Loucy (cell line): Measurements from ENCODE around the gene EXOC8.
A peak's percentile ranks its signal among the peaks of the same experiment; 100 is the strongest.

Experiments
- H2AFZ ChIP-seq: fragments of 200-600 bp; sonication (generic); 2 replicates; pipeline ENCODE4 v1.6.0; 2016; ENCODE audit warnings: antibody characterized with exemption, mild to moderate bottlenecking, low read length, moderate library complexity
- H3F3A ChIP-seq: fragments of 200-600 bp; 2 replicates; pipeline ENCODE4 v1.6.0; 2016; ENCODE audit warnings: antibody characterized with exemption, low read depth, mild to moderate bottlenecking
- H3K27me3 ChIP-seq: fragments of 200-600 bp; sonication (generic); 2 replicates; pipeline ENCODE4 v1.6.1; 2014; ENCODE audit warnings: low read length, mild to moderate bottlenecking; ENCODE audit not compliant: insufficient read depth, poor library complexity, severe bottlenecking
- H3K36me3 ChIP-seq: fragments of 200-600 bp; sonication (generic); 2 replicates; pipeline ENCODE4 v1.6.1; 2016; ENCODE audit warnings: low read length; ENCODE audit not compliant: insufficient read depth
- H3K4me1 ChIP-seq: fragments of 200-600 bp; sonication (generic); 2 replicates; pipeline ENCODE4 v1.5.1; 2014; ENCODE audit warnings: low read length, mild to moderate bottlenecking; ENCODE audit not compliant: insufficient read depth, poor library complexity, severe bottlenecking
- H3K4me2 ChIP-seq: fragments of 200-600 bp; sonication (generic); 2 replicates; pipeline ENCODE4 v1.6.0; 2014; ENCODE audit warnings: antibody characterized with exemption, low read length, low read depth, mild to moderate bottlenecking; ENCODE audit not compliant: poor library complexity, severe bottlenecking
- H3K4me3 ChIP-seq: fragments of 200-600 bp; sonication (generic); 2 replicates; pipeline ENCODE4 v1.5.1; 2014; ENCODE audit warnings: low read length, mild to moderate bottlenecking, mixed read lengths; ENCODE audit not compliant: poor library complexity, severe bottlenecking
- H3K79me2 ChIP-seq: fragments of 200-600 bp; sonication (generic); 2 replicates; pipeline ENCODE4 v1.6.1; 2014; ENCODE audit warnings: low read length; ENCODE audit not compliant: insufficient read depth
- H3K9ac ChIP-seq: fragments of 200-600 bp; sonication (generic); 2 replicates; pipeline ENCODE4 v1.6.0; 2014; ENCODE audit warnings: mild to moderate bottlenecking, low read depth, low read length, moderate library complexity; ENCODE audit not compliant: poor library complexity, severe bottlenecking
- H3K9me2 ChIP-seq: fragments of 200-600 bp; sonication (generic); replicated peaks from 2 replicates; pipeline ENCODE4 v1.6.1; 2016; ENCODE audit warnings: low read depth, low read length, mixed read lengths
- H3K9me3 ChIP-seq: fragments of 200-600 bp; sonication (generic); 2 replicates; pipeline ENCODE4 v1.6.1; 2014; ENCODE audit warnings: mild to moderate bottlenecking, antibody characterized with exemption, low read length, low read depth; ENCODE audit not compliant: insufficient read depth
- H4K20me1 ChIP-seq: fragments of 200-600 bp; sonication (generic); 2 replicates; pipeline ENCODE4 v1.6.0; 2014; ENCODE audit warnings: antibody characterized with exemption, low read length, mild to moderate bottlenecking; ENCODE audit not compliant: insufficient read depth, poor library complexity, severe bottlenecking
- EZH2phosphoT487 ChIP-seq: fragments of 200-600 bp; IDR thresholded peaks from 2 replicates; pipeline ENCODE4 v1.6.1; 2018; ENCODE audit warnings: antibody characterized with exemption, mild to moderate bottlenecking, moderate library complexity, borderline replicate concordance
- TF ChIP-seq, protein P1 (sequence below): fragments of 200-600 bp; sonication (generic); conservative IDR thresholded peaks from 2 replicates; pipeline ENCODE4 v1.5.1; 2014; ENCODE audit warnings: mild to moderate bottlenecking, antibody characterized with exemption, low read length

EXOC8 gene

DNA sequence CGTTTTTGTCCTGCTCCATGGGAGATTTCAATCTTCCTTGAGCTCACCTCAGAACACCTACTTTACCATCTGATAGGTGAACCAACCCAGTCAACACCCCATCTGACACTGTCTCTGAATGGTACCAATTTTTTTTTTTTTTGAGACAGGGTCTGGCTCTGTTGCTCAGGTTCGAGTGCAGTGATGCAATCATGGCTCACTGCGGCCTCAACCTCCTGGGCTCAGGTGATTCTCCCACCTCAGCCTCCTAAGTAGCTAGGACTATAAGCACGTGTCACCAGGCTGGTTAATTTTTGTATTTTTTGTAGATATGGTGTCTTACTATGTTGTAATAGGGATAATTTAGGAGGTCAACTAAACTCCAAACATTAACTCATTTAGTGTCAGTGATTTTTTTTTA lies 36.7 kb upstream of the EXOC8 start:
- Histone ChIP-seq H4K20me1 (no peaks in the 10 kb centered on the region), H3K9ac (no peak overlapping the region), H3K27me3 (no peaks in the 10 kb centered on the region)

GRCh38 chr1:231372501-231372900 lies 34.8 kb upstream of the EXOC8 start:
- H3K4me2 ChIP-seq, result no peak overlapping the region
- no peaks in the 10 kb centered on the region for H3K27me3 ChIP-seq
- H3K79me2 ChIP-seq, result no peaks in the 10 kb centered on the region
- no peaks in the 10 kb centered on the region for H4K20me1 ChIP-seq
- no peak overlapping the region for H2AFZ ChIP-seq
- no peak overlapping the region for H3K4me3 ChIP-seq
- no peaks in the 10 kb centered on the region for H3K9me2 ChIP-seq
- H3K36me3 ChIP-seq, result no peaks in the 10 kb centered on the region
- no peaks in the 10 kb centered on the region for H3K9me3 ChIP-seq
- H3F3A ChIP-seq, result no peaks in the 10 kb centered on the region
- TF ChIP-seq, protein P1, sequence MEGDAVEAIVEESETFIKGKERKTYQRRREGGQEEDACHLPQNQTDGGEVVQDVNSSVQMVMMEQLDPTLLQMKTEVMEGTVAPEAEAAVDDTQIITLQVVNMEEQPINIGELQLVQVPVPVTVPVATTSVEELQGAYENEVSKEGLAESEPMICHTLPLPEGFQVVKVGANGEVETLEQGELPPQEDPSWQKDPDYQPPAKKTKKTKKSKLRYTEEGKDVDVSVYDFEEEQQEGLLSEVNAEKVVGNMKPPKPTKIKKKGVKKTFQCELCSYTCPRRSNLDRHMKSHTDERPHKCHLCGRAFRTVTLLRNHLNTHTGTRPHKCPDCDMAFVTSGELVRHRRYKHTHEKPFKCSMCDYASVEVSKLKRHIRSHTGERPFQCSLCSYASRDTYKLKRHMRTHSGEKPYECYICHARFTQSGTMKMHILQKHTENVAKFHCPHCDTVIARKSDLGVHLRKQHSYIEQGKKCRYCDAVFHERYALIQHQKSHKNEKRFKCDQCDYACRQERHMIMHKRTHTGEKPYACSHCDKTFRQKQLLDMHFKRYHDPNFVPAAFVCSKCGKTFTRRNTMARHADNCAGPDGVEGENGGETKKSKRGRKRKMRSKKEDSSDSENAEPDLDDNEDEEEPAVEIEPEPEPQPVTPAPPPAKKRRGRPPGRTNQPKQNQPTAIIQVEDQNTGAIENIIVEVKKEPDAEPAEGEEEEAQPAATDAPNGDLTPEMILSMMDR, result no peak
- no peak overlapping the region for H3K9ac ChIP-seq
- no peaks in the 10 kb centered on the region for H3K4me1 ChIP-seq

More for the DNA sequence above, 36.7 kb upstream of the EXOC8 start:
- Histone ChIP-seq H3K4me1 (no peaks in the 10 kb centered on the region), H3K9me2 (no peaks in the 10 kb centered on the region), H3K4me2 (no peak overlapping the region), H3F3A (no peaks in the 10 kb centered on the region), H3K79me2 (no peaks in the 10 kb centered on the region), H3K4me3 (no peak overlapping the region), H3K9me3 (no peaks in the 10 kb centered on the region), H2AFZ (no peak overlapping the region), H3K36me3 (no peaks in the 10 kb centered on the region)
- TF ChIP-seq, protein P1, result no peak
- TF ChIP-seq EZH2phosphoT487, result no peak

GRCh38 chr1:231369282-231369681 lies 31.6 kb upstream of the EXOC8 start:
- H3K9me2 ChIP-seq, result no peaks in the 10 kb centered on the region
- no peak overlapping the region for H2AFZ ChIP-seq
- H3F3A ChIP-seq, result no peaks in the 10 kb centered on the region
- no peak overlapping the region for H3K4me3 ChIP-seq
- H3K9ac ChIP-seq, result no peak overlapping the region
- H3K27me3 ChIP-seq, result no peaks in the 10 kb centered on the region
- no peaks in the 10 kb centered on the region for H3K79me2 ChIP-seq
- no peak overlapping the region for H3K4me2 ChIP-seq
- no peak for TF ChIP-seq EZH2phosphoT487
- TF ChIP-seq, protein P1, result 0 out of 2 replicates have a peak, but pooled peaks have one; percentile 27
- H3K36me3 ChIP-seq, result no peaks in the 10 kb centered on the region
- H4K20me1 ChIP-seq, result no peaks in the 10 kb centered on the region
- no peaks in the 10 kb centered on the region for H3K4me1 ChIP-seq
- H3K9me3 ChIP-seq, result no peaks in the 10 kb centered on the region
